Cortex of kidney (tissue), 1 donor: Measurements from ENCODE around the gene GALNT10.
"Not testable (repeated sequence)": the region's sequence is repeated elsewhere in the genome, so short reads cannot be mapped to it uniquely, and the experiment has no call there.

ENCODE experiments used
- DNase-seq: peaks from one replicate; lab custom pipeline; 2025; lab: John Stamatoyannopoulos, UW

The GALNT10 gene

GRCh38 chr5:154355129-154355611 lies 164.6 kb downstream of the GALNT10 start:
- DNase-seq: no peak

- no peak for DNase-seq
These were observed 165.6 kb downstream of the GALNT10 start for GRCh38 chr5:154356020-154356655.

DNA sequence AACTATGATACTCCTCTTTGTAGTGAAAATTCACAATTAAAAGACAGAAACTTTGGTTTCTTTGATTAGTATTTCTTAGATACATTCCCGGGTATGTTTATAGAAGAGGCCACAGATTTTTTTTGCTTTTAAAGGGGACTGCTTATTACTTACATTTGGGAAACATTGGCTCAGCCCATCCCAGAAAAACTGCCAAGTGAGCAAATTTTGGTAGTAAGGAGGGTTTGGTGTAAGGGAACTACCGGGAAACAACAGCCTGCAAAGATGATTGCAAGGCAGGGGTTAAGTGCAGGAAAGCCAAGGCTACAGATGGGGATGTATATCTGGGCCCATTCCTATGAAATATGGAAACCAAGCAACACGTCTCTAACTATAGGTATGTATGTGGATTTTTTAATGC lies 166.4 kb downstream of the GALNT10 start:
- DNase-seq: no peak

DNA sequence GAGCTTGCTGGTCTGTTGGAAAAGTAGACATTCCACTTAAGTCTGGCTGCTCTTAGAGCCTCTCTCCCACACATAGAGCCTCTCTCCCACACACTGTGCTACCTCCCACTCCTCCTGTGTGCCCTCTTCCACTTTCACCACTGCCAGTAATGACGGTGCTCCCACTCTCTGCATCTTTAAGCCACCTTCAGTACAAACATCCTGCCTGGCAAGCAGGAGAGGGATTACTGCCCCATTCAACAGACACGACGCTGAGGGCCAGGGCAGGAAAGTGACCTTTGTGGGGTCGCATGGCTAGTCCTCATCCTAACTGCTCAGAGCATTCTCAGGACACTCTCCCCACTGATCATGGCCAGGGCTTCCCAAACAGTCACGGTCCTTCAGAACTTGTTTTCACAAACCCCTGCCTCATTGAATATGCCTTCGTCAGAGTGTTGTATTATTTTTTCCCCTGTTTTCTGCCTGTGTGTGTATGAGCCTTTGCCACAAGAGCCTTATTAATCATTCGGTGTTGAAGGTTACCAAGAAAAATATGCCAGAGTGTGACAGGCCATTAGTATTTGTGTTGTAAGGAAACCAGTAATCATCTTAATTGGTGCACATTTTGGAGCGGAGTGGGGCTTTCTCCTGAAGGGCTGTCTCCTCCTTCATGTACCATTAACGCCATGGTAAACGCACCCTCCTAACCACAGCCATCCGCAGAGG lies 168.1 kb downstream of the GALNT10 start:
- no peak for DNase-seq

GRCh38 chr5:154359221-154359573 lies 168.7 kb downstream of the GALNT10 start:
- DNase-seq: no peak

DNA sequence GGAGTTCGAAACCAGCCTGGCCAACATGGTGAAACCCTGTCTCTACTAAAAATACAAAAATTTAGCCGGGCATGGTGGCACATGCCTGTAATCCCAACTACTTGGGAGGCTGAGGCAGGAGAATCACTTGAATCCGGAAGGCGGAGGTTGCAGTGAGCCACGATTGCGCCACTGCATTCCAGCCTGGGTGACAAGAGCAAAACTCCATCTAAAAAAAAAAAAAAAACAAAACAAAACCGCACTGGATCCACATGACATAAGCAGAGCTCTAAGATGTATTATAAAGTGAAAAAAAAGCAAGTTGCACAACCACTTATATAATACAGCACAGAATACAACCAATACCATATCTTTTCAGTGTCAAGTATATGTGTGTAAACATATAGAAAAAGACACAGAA lies 169.7 kb downstream of the GALNT10 start:
- not testable (repeated sequence) for DNase-seq

GRCh38 chr5:154363411-154363810 lies 172.9 kb downstream of the GALNT10 start:
- DNase-seq: no peak

DNA sequence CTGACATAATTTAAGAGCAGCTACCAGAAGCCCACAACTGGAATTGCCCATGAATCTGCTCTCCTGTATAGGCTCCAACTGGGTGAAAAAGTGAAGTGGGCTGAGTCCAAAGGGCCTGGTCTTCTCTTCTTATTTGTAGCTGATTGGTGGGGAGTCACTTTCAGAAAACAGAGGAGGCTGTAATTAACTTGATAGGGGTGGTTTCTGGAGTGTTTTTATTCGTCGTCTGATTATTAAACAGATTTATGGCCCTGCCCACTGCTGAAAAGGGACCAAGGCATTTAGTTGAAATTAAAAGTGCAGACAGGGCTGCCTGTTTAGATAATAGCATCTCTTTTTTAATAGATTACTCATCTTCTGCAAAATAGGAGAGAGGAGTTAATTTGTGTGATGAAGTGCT lies 174.2 kb downstream of the GALNT10 start:
- DNase-seq: no peak

GRCh38 chr5:154365823-154366222 lies 175.3 kb downstream of the GALNT10 start:
- no peak for DNase-seq

DNA sequence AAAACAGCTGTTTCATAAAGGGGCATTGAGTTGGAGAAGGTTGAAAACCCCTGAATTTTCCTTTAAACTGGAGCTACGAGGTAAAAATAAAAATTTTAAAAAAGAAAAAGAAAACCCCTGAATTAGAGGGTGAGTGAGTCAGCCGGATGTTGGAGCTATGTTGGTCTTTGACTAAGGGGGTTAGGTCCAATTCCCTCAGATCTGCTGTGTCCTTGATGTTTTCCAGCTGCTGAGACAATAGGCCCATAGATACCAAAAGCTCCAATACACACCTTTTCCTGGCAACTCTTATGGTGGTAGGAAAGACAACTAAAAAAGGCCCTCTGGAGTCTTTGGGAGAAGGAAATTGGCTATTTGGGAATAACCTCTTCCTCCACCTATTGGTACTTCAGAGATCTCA lies 175.8 kb downstream of the GALNT10 start:
- no peak for DNase-seq

DNA sequence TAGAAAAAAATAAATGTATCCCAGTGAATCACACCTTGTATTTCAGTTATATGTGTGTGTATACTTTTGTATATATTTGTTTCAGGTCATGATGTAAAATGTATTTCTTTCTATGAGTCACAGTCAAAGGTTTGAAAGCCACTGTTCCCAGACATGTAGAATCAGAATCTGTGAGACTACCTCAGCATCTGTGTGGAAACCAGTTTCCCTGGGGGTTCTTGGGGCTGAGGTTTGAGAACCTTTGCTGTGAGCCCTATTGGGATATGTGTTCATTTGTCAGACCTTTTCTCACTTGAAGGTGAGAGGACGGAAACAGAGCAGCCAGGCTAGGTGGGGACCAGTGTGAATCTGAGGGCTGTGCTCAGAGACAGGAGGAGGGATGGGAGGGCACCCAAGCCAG lies 176.6 kb downstream of the GALNT10 start:
- DNase-seq: no peak

DNA sequence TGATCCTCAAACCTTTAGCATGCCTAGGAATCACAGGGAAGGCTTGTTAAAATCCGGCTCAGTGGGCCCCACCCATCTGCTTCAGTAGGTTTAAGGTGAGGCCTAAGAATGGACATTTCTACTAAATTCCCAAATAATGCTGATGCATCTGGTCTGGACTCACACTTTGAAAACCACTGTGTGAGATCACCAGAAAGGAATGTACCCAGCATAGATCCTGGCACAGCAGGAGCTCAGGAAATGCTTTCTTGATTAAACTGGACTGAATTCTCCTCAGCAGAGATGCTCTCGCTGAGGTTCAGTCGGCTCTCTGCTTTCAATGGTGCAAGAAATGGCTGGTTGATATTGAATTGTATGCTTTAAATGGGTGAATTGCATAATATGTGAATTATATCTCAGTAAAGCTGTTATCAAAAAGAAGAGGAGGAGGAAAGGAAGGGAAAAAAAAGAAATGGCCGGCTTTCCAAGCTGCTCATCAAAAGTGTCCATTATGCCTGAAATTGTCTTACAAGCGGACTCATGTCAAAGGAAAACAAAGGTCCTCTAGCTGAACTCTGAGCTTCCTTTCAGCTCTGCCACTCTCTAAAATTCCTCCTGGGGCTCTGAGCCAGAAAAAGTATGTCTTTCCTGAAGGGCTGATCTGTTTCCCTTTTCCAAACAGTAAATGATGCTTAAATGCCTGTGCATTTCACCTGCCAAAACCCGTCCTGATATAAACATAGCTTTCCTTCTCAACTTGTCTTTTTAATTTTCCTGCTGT lies 177.7 kb downstream of the GALNT10 start:
- no peak for DNase-seq

DNA sequence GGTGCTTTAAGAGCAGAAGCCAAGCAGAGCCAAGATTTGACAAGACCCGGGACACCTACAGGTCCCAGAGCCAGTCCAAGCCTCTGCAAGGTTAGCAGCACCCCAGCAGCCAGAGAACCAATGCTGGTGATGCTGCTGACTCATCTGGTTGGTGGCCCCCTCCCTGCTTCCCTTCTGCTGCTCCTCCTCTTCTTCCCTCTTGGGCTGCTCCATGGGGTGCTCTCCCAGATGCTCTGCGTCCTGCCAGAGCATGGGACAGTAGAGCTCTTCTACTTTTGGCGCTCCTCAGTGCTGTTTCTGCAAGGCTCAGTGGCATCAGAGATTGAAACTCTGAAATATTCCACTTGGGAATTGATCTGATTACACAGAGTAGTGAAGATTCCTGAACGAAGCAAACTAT lies 179.1 kb downstream of the GALNT10 start:
- no peak for DNase-seq

DNA sequence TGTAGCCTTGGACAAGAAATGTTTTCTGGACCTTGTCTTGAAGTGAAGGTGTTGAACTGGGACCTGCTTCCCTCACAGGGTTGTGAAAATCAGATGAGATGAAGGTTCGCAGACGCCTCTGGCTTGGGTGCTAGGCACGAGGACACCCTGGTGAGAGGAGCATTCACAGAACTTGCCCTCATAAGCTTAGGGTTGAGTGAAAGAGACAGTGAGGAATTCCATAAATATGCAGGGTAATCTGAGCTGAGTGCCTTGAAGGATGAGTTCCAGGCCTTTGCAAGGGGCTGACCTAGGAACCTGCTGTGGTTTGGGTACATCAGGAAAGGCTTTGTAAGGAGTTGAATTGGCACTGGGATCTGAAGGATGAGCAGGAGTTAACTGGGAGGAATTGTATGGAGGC lies 179.6 kb downstream of the GALNT10 start:
- DNase-seq: no peak

GRCh38 chr5:154370813-154371212 lies 180.3 kb downstream of the GALNT10 start:
- no peak for DNase-seq

- no peak for DNase-seq
These were observed 181.2 kb downstream of the GALNT10 start for GRCh38 chr5:154371687-154372086.

- DNase-seq: no peak
These were observed 182.1 kb downstream of the GALNT10 start for GRCh38 chr5:154372661-154373060.

GRCh38 chr5:154373326-154373725 lies 182.8 kb downstream of the GALNT10 start:
- DNase-seq: no peak

DNA sequence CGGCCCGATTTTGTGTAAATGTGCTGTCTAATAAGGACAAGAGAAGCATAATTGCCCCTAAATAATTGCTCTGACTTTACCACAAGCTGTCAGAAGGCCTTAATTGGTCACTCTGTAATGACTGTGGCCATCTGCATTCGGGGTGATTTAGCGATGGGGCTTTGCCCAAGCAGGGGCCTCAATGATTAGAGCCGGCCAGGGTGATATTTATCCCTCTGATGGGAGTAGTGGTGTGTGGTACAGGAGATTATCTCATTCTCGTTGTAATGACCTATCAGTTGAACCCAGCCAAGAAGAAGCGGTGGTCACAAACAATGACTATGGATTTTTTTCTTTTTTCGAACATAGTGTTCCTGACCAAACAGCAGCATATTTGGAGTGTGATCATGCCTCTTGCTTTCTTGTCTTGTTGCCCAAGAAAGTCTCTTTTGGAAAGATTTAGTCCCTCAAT lies 183.2 kb downstream of the GALNT10 start:
- DNase-seq: no peak

GRCh38 chr5:154374264-154374663 lies 183.7 kb downstream of the GALNT10 start:
- no peak for DNase-seq

GRCh38 chr5:154375329-154376008 lies 184.9 kb downstream of the GALNT10 start:
- no peak for DNase-seq

GRCh38 chr5:154376481-154376880 lies 185.9 kb downstream of the GALNT10 start:
- no peak for DNase-seq
